ENCODE measurements around the gene PGS1.

GRCh38 chr17:78375401-78376151, 2.9 kb upstream of the PGS1 start:
- TF ChIP-seq CTCF (IDR thresholded peaks at IDR 0.05) (no peak), EZH2 (IDR thresholded peaks at IDR 0.05) (no peak), EZH2phosphoT487 (IDR thresholded peaks at IDR 0.05) (no peak)
